ENCODE results near the gene ENTREP3.

Gene ENTREP3

DNA sequence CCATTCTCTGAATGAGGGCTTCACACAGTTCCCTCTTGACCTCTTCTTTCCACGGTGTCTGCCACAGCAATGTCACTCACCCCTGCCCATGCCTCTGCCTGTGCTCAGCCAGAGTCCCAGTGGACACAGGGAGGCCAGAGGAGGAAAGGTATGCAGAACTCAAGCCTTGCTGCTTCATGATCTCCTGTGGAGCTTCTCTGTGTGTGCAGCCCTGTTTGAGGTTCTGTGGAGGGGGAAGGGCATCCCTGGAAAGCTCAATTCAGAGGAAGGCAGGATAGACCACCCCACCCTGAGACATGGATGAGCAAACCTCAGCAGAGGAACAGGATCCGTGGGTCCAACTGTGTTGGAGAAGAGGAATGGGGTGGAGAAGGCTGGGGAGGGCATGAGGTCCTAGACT lies 24.0 kb upstream of the ENTREP3 start:
- in situ Hi-C loops (cut with HindIII; ENCODE audit: low sequenced_read_pairs): no loop called here

DNA sequence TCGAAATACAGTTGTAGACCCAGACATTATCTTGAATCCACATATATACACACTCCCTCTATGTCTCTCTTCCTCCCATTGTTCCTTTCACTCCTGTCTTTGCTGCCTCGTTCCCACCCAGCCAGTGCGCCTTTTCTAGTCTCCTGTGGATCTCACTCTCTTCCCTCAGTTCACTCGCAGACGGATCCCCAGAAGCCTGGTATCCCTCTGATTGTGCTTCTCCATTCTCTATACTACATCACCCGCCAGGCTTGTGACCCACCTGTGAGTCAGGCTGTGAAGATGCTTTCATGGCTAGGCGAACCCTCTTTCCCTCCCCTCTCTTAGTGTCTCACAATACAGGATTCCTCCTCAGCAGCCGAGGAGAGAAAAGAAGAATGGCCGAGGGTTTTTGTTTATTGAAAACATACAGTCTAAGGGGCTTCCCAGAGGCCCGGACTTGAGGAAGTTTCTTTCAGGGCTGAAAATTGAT lies 23.4 kb upstream of the ENTREP3 start:
- in situ Hi-C loops (cut with HindIII; ENCODE audit: low sequenced_read_pairs): no loop called here

DNA sequence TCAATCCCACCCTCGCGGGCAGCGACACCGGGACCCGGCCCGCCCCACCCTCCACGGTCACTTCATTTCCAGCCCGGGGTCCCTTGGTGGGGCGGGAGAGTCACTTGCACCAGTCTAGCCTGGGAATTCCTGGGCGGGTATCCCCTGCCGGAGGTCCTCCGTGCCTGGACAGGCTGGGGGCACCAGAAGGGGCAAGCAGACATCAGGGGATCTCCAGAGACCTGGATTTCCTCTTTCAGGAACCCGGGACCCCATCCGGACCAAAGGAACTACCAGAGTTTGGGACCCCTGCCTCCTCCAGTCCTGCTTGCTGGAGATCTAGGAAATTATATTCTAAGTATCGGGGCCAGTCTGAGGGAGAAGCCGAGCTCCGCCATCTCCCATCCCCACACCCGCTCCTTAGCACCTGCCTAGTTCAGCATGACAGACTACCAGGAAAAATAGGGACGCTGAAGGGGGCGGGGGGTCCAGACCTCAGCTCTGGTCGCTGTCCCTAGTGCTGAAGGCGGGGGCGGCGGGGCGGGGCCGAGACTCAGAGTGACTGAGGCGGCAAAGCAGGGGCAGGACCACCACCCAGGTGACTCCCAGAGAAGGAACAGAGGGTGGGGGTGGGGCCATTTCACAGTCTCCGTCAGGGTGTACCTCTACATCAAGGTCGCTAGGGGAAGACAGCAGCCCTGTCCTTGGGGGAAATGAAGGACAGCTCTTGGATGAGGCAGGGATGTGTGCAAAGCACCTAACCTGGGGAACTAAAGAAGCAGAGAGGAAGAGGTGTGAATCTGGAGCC lies 22.8 kb upstream of the ENTREP3 start:
- in situ Hi-C loops (cut with HindIII; ENCODE audit: low sequenced_read_pairs): no loop called here

- in situ Hi-C loops (cut with HindIII; ENCODE audit: low sequenced_read_pairs): no loop called here
Observed at GRCh38 chr1:155277070-155277901, 22.0 kb upstream of the ENTREP3 start, which contains the start of gene HCN3. TSS of gene HCN3 (plus strand) at chr1:155277463. CDS start at chr1:155277591, 128 bp downstream.

DNA sequence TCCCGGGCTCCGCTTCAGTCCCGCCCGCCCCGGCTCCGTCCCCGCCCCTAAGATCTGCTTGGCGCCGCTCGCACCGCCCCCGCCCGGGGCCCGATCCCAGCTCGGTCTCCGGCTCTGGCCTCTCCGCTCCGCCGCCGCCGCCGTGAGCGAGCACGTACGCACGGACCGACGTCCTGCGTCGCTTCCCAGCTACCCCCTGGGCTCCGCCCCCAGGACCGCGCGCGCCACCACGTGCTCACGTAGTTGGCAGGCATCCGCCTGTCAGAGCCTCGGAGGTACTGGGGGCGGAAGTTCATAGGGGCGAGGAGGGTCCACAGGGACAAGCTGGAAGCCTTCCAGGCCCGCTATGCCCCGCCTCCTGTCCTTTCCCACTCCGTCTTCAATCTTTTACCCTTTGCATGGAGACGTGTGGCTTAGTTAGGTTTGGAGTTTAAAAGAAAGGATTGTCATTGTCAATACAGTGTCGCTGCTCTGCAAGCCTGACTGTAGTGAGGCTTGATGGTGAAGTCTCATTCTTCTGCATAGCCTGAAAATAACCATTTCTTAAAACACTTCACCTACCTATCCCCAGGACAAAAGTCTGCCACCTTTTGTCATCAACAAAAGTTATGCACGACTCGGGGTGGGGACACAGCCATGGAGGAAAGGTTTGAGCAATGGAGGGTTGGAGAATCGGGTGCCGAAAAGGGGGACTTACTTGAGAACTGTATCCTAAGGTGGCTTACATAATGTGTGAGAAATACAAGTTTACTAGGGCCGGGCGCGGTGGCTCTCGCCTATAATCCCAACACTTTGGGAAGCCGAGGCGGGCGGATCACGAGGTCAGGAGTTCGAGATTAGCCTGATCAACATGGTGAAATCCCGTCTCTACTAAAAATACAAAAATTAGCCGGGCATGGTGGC lies 18.3 kb upstream of the ENTREP3 start, which contains the start of gene CLK2:
Gene CLK2, minus strand, starts transcription at position 162 of the 903 bp plus-strand sequence. CDS start 2,527 bp downstream, outside the sequence.
- in situ Hi-C loops (cut with HindIII; ENCODE audit: low sequenced_read_pairs): loop anchor here (5.0 kb wide), 1 partner anchor 64 kb away; no protein-coding TSS in a partner anchor

DNA sequence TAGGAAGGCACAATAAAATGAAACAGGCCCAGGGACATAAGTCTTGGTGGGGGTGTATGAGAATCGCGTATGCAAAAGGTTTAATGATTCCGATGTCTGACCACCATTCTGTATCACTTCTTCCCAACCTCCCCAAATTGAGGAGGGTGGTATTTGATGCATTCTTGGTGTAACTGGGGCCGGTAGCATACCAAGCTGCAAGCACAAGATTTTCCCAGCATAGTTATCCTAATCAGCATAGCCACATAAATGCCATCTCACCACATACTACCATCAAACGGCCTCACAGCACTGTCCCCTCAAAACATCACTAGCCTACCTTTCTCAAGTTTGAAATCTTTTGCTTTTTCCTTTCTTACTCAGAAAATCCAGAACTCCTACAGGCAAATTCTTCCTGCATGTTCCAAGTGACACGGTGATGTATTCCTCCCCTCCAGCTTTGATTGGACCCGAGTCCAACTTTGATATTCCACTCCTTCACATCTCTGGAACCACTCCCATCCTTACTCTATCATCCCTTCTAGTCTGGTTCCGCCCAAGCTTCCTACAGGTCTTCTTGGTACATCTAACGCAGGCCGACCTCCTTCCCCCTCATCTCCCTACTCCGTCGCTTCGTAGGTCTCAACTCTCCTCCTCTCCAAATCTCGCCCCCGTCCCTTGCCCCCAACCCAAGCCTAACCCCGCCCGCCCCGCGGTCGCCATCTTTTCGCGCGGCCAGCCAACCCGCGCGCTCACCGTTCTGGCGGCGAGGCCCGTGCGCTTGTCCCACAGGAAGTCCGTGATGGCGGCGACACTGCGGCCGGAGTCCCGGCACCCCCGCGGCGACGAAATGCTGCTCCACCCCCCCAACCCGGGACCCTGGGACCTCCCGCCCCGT lies 17.4 kb upstream of the ENTREP3 start:
- in situ Hi-C loops (cut with HindIII; ENCODE audit: low sequenced_read_pairs): loop anchor here (5.0 kb wide), 1 partner anchor 65 kb away; no protein-coding TSS in a partner anchor

- in situ Hi-C loops (cut with HindIII; ENCODE audit: low sequenced_read_pairs): no loop called here
Observed at GRCh38 chr1:155269381-155269780, 14.1 kb upstream of the ENTREP3 start.

DNA sequence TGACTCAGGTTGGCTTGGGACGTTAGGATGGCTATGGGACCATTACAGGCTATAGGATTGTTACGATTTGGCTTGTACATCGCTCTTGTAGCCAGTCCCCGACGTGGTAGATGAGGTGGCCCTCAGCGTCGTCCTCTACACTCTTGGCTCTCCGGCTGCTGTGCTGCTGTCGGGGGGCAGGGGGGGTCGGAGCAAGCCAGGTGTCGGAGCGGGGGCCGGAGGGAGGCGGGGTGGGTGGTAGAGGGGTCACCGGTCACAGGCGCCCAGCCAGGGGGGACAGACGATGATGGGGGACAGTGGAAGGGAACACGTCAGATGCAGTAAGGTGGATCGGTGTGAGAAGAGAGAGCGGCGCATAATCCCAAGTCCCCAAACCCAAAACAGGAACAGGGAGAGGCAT lies 13.3 kb upstream of the ENTREP3 start:
- in situ Hi-C loops (cut with HindIII; ENCODE audit: low sequenced_read_pairs): no loop called here

DNA sequence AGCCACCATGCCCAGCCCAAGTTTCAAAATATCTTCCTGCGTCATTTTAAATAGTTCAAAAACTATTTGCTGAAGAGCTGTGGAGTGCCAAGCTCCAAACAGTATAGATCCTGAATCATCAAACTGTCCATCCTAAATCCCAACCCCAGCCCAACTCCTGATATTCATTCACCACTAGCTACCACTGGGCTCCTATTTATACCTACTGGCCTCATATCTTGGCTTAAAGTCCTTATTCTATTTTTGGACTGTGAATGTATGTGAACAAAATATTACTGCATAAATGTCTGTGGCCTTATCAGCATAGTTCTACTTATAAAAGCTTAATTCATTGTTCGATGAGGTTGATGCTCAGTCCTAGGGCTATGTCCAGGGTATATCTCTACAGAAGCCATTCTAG lies 12.1 kb upstream of the ENTREP3 start:
- in situ Hi-C loops (cut with HindIII; ENCODE audit: low sequenced_read_pairs): no loop called here

GRCh38 chr1:155266553-155266952 lies 11.3 kb upstream of the ENTREP3 start:
- in situ Hi-C loops (cut with HindIII; ENCODE audit: low sequenced_read_pairs): no loop called here

DNA sequence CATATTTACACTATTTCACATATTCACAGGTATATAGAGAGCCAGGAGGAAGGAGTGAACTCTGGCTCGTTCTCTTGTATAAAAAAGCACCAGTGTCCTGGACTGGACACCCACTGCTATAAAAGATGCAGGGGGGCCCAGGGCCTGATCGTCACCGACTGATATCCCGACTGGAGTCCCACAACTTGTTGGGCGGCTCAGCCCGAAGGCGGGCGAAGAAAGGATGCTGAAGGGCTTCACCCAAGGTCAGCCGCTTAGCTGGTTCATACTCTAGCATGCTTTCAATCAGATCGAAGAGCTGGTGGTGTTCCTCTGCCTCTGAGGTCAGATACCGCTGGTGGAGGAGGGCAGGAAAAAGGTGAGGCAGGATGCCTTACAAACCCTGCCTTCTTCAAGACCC lies 7.8 kb upstream of the ENTREP3 start:
- in situ Hi-C loops (cut with HindIII; ENCODE audit: low sequenced_read_pairs): no loop called here

DNA sequence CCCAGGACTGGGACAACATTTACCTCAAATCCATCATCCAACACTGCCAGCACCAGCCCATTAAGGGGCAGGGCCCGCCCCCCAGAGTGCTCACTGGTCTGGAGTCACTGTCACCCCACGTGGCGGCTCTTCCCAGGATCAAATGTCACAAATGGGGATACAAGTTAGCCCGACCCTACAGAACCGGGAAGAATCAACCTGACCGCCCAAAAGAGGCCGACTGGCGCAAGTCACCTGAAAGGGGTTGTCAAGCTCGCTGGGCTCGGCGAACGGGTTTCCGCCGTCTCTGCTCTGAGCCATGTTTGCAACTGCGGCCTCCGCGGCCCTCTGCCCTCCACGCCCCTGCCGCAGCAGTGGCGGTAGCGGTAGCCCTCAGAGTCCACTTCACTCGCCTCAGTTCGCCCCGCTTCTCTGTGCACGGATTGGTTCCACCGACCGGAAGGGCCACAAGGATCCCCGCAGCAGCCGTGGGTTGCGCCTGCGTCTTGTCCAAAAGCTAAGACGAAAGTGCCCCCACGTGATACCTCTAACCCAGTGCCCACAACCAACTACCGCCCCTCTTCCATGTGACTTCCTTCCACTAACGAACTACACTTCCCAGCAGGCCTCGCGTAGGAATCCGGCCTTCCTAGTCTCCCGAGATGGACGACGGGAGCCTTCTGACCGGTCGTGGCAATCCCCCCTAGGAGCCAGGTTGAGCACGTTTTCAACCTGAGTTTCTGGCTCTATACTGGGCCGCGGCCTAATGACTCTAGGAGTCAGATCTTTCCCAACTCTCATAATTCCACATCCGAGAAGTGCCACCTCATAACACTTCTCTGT lies 6.8 kb upstream of the ENTREP3 start, which contains the start of gene SCAMP3:
Gene SCAMP3, minus strand, starts transcription at position 509 of the 822 bp plus-strand sequence. Its CDS starts 209 bp downstream, at position 300.
- in situ Hi-C loops (cut with HindIII; ENCODE audit: low sequenced_read_pairs): no loop called here

DNA sequence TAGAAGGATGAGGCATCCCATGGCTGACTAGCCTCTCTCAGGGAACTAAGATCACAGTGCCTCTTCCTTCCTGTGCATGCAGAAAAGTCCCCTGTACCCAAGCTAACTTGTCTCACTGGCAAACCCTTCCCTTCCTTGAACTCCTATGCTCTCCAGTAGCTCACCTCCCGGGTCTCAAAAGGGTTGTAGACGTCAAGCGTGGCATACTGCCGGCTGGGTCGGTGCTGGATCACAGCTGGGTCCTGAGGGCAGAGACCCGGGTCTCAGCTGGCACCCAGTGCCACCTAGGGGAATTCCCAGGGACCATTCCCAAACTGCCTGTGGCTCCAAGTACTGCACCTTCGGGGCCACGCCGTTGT lies 6.2 kb upstream of the ENTREP3 start:
- in situ Hi-C loops (cut with HindIII; ENCODE audit: low sequenced_read_pairs): no loop called here

DNA sequence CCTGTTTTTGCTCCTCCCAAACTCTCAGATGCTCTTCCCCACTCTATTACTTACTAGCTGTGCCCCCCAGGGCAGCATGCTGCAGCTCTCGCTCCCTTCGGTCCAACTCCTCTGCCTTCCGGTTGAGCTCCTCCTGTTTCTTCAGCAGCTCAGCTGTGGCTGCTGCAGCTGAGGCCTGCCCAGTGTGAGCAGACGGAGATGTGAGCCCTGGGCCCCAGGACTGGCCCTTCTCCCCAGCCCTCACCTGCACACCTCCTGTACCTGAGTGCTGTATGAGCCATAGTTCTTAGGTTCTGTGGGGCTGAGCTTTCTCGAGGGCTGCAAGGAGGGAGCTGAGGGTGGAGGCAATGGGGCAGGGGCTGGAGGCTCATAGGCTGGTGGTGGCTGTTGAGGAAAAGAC lies 5.0 kb upstream of the ENTREP3 start:
- in situ Hi-C loops (cut with HindIII; ENCODE audit: low sequenced_read_pairs): no loop called here

- in situ Hi-C loops (cut with HindIII; ENCODE audit: low sequenced_read_pairs): no loop called here
Observed at GRCh38 chr1:155256058-155256852, 972 bp upstream of the ENTREP3 start.

GRCh38 chr1:155254714-155255242 lies 505 bp downstream of the ENTREP3 start:
- in situ Hi-C loops (cut with HindIII; ENCODE audit: low sequenced_read_pairs): no loop called here

GRCh38 chr1:155254228-155254713 lies 1.0 kb downstream of the ENTREP3 start:
- in situ Hi-C loops (cut with HindIII; ENCODE audit: low sequenced_read_pairs): no loop called here
